NCI-H2171 (cell line): ENCODE measurements around the gene STK26.
"Not testable (repeated sequence)": the region's sequence is repeated elsewhere in the genome, so short reads cannot be mapped to it uniquely, and the experiment has no call there.

Source experiments
- DNase-seq: peaks from one replicate; lab custom pipeline; 2025; lab: John Stamatoyannopoulos, UW

The STK26 gene

GRCh38 chrX:132037479-132037993 is 14.4 kb downstream of the STK26 start:
- DNase-seq, result peak; percentile 2

- DNase-seq, result no peak
Measured at GRCh38 chrX:132040066-132040465, 17.0 kb downstream of the STK26 start.

DNA sequence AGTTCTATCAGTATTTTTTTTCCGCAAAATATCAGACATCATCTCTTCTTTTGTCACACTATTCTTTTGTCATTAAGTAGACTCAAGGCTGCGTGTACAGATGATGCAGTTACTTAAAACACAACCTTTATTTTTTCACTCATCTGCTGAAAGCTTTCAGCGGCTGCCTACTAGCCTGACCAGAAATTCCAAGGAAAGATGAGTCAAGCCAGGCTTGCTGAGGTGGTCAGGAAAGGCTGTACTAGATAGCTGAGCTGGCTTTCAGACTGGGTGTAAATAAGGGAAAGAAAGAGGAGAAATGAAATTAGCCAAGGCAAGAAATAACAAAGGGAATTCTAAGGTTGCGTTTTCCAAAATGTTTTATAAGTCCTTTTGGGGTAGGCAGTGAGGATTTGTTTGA is 17.9 kb downstream of the STK26 start:
- DNase-seq, result no peak

GRCh38 chrX:132043977-132044376 is 20.9 kb downstream of the STK26 start:
- DNase-seq, result no peak

DNA sequence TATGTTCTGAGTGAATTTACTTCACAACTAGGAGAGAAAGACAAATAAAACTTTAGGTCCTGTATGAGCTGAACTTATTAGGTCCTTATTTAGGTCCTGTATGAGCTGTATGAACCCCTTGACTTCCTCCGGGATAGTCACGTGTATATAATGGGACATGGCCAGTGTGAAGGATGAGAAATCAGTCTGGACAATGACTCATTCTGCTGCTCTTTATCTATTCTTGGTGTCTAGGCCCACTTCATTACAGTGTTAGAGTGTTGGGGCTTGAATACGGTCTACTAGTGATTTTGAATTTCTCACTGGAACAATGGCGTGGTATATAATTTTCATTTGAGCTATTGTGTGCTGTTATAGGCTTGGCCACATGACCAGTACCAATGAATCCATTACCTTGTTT is 21.9 kb downstream of the STK26 start:
- no peak for DNase-seq

GRCh38 chrX:132045456-132045855 is 22.4 kb downstream of the STK26 start:
- DNase-seq, result no peak

GRCh38 chrX:132046533-132046932 is 23.4 kb downstream of the STK26 start:
- no peak for DNase-seq

DNA sequence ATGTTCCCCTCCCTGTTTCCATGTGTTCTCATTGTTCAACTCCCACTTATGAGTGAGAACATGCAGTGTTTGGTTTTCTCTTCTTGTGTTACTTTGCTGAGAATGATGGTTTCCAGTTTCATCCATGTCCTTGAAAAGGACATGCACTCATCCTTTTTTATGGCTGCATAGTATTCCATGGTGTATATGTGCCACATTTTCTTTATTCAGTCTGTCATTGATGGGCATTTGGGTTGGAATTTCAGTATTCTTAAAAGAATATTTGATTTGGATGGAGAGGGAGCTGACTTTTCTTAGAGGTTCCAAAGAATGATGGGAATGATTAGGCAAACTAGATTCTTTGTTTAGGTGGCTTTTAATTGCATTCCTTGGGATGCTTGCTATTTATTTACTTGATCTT is 28.7 kb downstream of the STK26 start:
- not testable (repeated sequence) for DNase-seq

DNA sequence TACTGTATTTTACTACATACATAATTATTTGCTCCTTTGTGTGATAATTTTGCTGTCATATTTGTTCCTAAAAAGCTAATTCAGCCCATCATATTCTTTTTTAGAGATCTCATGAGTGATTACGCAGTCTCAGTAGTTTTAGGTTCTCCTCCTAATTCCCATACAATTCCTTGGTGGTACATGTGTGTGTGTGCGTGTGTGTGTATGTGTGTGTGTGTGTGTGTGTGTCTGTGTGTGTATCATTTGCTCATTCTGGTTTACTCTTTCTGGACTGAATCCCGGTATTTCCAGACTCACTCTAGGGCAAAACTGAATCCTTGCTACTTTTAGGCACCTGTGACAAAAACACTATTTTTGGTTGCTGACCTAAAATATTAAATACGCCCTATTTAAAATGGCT is 34.9 kb downstream of the STK26 start:
- no peak for DNase-seq

GRCh38 chrX:132058975-132059374 is 35.9 kb downstream of the STK26 start:
- no peak for DNase-seq

GRCh38 chrX:132059973-132060540 is 37.0 kb downstream of the STK26 start:
- DNase-seq, result no peak

GRCh38 chrX:132063334-132063733 is 40.2 kb downstream of the STK26 start:
- DNase-seq, result no peak

DNA sequence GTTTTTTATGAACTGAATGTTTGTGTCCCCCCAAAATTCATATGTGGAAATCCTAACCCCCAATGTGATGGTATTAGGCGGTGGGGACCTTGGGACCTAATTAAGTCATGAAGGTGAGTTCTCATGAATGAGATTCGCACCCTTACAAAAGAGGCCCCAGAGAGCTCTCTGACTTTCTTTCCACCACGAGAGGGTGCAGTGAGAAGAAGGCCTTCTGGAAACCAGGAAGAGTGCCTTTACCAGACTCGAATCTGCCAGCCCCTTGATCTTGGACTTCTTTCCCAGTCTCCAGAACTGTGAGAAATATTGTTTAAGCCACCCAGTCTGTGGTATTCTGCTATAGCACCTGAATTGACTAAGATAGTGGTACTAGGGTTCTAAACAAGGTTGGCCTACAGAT is 40.8 kb downstream of the STK26 start:
- DNase-seq, result no peak

- no peak for DNase-seq
Measured at GRCh38 chrX:132068405-132068804, 45.3 kb downstream of the STK26 start.

DNA sequence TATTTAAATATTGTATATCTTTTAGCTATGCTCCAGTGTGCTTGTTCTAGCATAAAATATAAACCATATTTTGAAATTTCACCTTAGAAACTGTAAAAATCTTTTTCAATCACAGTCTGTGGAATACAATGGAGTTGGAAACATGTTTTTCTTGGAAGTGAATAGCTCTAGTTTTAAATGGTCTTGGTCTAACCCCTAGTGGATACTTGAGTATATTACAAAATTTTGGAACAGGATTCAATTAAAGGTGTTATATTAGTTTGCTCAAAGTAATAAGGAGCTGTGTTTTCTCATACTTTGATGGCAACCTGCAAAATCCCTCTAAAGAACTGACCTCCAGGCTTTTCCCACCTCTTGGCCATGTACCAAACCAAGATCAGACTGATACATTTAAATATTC is 48.2 kb downstream of the STK26 start:
- no peak for DNase-seq

DNA sequence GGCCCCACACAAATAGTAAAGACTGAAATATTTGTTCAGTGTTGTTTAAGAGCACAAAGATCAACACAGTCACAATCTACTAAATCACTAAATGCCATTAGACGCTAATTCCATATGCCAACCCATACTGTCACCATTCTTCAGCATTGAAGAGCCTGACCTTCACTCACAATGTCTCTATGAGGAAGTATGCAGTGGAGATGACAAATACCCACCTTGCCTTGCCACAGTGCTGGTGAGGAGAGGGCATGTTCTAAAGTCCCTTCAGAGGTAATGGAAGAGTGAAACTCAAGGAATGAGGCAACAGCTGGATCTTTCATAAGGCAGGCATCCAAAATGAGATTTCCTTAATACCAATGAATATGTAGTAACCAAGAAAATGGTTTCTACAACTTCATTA is 54.3 kb downstream of the STK26 start:
- DNase-seq, result no peak

DNA sequence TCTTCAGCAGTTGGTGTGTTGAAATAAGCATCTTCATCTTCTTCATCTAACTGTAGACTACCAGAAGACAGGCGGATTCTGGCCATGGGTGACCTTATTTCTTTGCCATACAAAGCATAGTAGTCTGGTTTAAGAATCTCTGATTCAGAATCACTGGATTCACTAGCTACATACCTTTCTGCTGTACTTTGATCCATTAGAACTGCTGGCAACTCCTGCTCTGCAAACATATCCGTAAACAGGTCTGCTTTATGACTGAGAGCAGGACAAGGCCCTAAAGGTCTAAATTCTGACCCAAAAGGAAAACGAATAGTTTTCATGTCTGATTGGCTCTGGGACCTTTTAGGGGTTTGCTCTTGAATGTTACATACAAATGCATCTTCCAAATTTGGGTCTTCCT is 54.8 kb downstream of the STK26 start:
- DNase-seq, result no peak

DNA sequence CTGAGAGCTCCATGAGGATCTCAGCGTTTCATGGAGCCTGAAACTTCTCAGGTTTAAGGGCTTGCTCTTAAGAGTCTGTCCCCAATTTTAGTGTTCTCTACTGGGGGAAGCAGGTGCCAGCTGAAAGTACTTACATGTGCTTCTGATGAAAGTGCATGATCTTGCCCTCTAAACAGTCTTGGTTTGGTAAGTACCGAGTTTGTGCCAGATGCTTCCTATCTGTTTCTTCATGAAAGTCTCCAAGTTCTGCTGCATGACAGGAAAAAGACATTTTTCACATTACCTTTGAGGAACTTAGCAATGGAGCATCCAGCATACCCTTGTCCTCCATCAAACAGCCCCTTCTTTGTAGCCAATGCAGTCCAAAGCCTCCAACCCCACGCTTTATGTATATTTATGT is 62.7 kb downstream of the STK26 start:
- DNase-seq, result no peak

DNA sequence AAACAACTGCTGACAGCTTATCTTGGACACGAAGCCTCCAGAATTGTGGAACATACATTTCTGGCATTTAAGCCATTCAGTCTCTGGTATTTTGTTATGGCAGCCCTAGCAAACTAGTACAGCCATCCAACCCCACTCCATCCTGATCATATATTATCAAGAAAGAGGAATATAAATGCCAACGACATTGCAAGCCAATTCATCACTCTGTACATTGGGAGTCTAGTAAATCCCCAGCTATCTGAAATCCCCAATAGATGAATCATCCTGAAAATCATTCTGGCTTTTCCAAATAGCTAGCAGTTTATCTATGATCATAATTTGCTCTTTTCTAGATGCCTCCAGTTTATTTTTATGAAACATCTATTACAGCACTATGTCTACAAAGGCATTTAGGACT is 63.6 kb downstream of the STK26 start:
- no peak for DNase-seq

DNA sequence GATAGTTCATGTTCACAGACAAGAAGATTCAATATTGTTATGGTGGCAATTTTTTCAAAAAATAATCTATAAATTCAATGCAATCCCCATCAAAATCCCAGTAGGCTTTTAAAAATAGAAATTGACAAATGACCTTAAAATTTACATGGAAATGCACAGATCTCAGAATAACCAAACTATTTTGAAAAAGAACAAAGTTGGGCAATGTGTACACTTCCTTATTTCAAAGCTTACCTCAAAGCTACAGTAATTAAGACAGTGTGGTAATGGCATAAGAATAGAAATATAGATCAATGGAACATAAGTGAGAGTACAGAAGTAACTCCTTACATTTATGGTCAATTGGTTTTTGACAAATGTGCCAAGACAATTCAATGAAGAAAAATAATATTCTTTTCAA is 65.8 kb downstream of the STK26 start:
- DNase-seq, result no peak

- no peak for DNase-seq
Measured at GRCh38 chrX:132090403-132091159, 67.5 kb downstream of the STK26 start.

GRCh38 chrX:132092439-132093065 is 69.5 kb downstream of the STK26 start:
- no peak for DNase-seq

GRCh38 chrX:132093239-132093860 is 70.2 kb downstream of the STK26 start:
- no peak for DNase-seq
